SK-N-MC (cell line): ENCODE measurements around the gene PLAAT5.

Experiments used
- DNase-seq: peaks from one replicate; pipeline ENCODE4 v3.0.0-alpha.2; 2011; ENCODE audit warnings: low read depth, low spot score
- H3K27ac ChIP-seq: fragments of 200-600 bp; sonication (generic); 2 replicates; pipeline ENCODE4 v1.5.1; 2016; ENCODE audit warnings: mixed run types
- H3K36me3 ChIP-seq: fragments of 200-600 bp; sonication (generic); 2 replicates; pipeline ENCODE4 v1.6.1; 2017; ENCODE audit warnings: antibody characterized with exemption, low read length, mixed read lengths; ENCODE audit not compliant: insufficient read depth
- H3K4me3 ChIP-seq: fragments of 200-600 bp; sonication (generic); 2 replicates; pipeline ENCODE4 v1.5.1; 2016
- H3K9ac ChIP-seq: fragments of 200-600 bp; sonication (generic); 2 replicates; pipeline ENCODE4 v1.8.0; 2017; ENCODE audit warnings: mixed run types, mixed read lengths; ENCODE audit not compliant: insufficient read length
- H3K9me3 ChIP-seq: fragments of 200-600 bp; sonication (generic); 2 replicates; pipeline ENCODE4 v1.6.1; 2017; ENCODE audit warnings: low read depth, mild to moderate bottlenecking, antibody characterized with exemption, low read length, moderate library complexity, mixed read lengths
- EZH2 ChIP-seq: fragments of 200-600 bp; sonication (generic); IDR thresholded peaks from one replicate; pipeline ENCODE4 v1.6.1; 2017; ENCODE audit warnings: antibody characterized with exemption
- FOXP2 ChIP-seq: optimal IDR thresholded peaks from 2 replicates; pipeline ENCODE3; 2011; ENCODE audit warnings: mild to moderate bottlenecking, moderate library complexity; ENCODE audit not compliant: insufficient read depth; ENCODE audit errors: extremely low read length, control extremely low read depth
- POLR2AphosphoS5 ChIP-seq: IDR thresholded peaks from 2 replicates; pipeline ENCODE4 v1.6.1; 2012; ENCODE audit warnings: mild to moderate bottlenecking, low read depth, low read length, borderline replicate concordance

PLAAT5 gene

DNA sequence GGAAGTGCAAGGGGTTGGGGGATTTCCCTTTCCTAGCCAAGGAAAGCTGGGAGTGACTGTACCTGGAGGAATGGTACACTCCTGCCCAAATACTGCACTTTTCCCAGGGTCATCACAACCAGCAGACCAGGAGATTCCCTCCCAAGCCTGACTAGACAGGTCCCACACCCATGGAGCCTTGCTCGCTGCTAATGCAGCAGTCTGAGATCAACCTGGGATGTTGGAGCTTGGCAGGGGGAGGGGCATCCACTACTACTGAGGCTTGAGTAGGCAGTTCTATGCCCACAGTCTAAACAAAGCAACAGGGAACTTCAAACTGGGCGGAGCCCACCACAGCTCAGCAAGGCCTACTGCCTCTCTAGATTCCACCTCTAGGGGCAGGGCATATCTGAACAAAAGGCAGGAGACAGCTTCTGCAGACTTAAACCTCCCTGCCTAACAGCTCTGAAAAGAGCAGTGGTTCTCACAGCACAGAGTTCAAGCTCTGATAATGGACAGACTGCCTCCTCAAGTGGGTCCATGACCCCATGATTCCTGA lies 62.9 kb downstream of the PLAAT5 start:
- Histone ChIP-seq H3K4me3 (no peak overlapping the region), H3K36me3 (no peaks in the 10 kb centered on the region), H3K9ac (no peak overlapping the region), H3K9me3 (no peaks in the 10 kb centered on the region), H3K27ac (no peak overlapping the region)
- TF ChIP-seq POLR2AphosphoS5 (no peak), FOXP2 (no peak), EZH2 (no peak)
- DNase-seq, result no peak

DNA sequence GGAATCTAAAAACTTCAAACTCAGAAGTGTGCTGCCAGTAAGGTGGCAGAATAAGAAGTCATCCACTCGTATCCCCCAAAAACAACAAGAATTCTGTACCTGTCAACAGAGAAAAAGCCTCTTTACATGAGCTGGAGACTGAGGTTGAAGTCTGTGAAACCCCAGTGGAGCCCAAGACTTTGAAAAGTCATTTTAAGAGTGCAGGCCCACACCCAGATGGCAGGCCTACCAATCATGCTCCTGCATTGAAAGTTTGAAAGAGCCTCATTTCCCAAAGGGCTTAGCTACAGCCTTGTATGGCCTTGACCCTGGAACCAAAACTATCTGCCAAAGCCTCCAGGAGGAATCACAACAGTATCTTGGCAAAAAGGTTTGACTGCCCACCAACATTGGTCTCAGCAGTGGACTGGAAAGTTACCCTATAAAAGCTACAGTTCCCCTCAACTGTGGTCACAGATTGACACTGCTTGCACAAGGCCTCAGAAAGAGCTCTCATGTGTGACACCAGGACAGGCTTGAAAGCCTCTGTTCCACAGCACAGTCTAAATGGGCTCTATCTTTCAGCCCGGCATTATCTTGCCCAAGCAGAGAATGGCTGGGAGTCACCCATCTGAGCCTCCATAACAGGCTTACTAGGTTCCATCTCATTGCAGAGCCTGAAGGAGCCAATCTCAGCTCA lies 73.7 kb downstream of the PLAAT5 start:
- no peak for DNase-seq
- no peak overlapping the region for H3K27ac ChIP-seq
- TF ChIP-seq POLR2AphosphoS5 (no peak), FOXP2 (no peak), EZH2 (no peak)

More for the DNA sequence above, 73.7 kb downstream of the PLAAT5 start:
- Histone ChIP-seq H3K9me3 (no peaks in the 10 kb centered on the region), H3K4me3 (no peak overlapping the region), H3K9ac (no peak overlapping the region), H3K36me3 (no peaks in the 10 kb centered on the region)
